Large intestine (tissue), 3 donors: ENCODE results near the gene CTNNBL1. TPM values are rescaled to one million over a fixed set of nuclear protein-coding genes. Genes with fewer than 3 reads are reported as not detected.

Experiments used
- DNase-seq, 2 donors: peaks; one replicate each; pipeline versions ENCODE4 v3.0.0 to v3.0.0-alpha.2; 2013
- H3K27ac ChIP-seq: one replicate; pipeline ENCODE4 v1.5.1; 2013; ENCODE audit warnings: low read length
- H3K27me3 ChIP-seq: 2 replicates; pipeline ENCODE4 v1.6.1; 2013; ENCODE audit warnings: low read length; ENCODE audit not compliant: control insufficient read depth, insufficient read depth
- H3K36me3 ChIP-seq: 2 replicates; pipeline ENCODE4 v1.6.1; 2013; ENCODE audit warnings: low read length; ENCODE audit not compliant: control insufficient read depth, insufficient read depth
- H3K4me1 ChIP-seq: one replicate; pipeline ENCODE4 v1.6.1; 2013; ENCODE audit warnings: low read length; ENCODE audit not compliant: control insufficient read depth, insufficient read depth
- H3K4me3 ChIP-seq: one replicate; pipeline ENCODE4 v1.5.1; 2013; ENCODE audit warnings: low read length
- H3K9me3 ChIP-seq: one replicate; pipeline ENCODE4 v1.6.1; 2013; ENCODE audit warnings: mild to moderate bottlenecking, low read depth, low read length, moderate library complexity; ENCODE audit not compliant: control insufficient read depth
- WGBS: methylation state at CpG from one replicate; pipeline ENCODE4 v1.1.5; 2013; ENCODE audit warnings: low lambda C conversion rate; ENCODE audit not compliant: insufficient coverage; 5-methylcytosine and 5-hydroxymethylcytosine counted together
- polyA plus RNA-seq: library from polyadenylated mRNA; unstranded; fragments of 120-200 nt; gene quantifications from one replicate; pipeline ENCODE4 v1.2.1, GENCODE V29; 2013

CTNNBL1 gene
- polyA plus RNA-seq, 1 donor, result 40.1 TPM

DNA sequence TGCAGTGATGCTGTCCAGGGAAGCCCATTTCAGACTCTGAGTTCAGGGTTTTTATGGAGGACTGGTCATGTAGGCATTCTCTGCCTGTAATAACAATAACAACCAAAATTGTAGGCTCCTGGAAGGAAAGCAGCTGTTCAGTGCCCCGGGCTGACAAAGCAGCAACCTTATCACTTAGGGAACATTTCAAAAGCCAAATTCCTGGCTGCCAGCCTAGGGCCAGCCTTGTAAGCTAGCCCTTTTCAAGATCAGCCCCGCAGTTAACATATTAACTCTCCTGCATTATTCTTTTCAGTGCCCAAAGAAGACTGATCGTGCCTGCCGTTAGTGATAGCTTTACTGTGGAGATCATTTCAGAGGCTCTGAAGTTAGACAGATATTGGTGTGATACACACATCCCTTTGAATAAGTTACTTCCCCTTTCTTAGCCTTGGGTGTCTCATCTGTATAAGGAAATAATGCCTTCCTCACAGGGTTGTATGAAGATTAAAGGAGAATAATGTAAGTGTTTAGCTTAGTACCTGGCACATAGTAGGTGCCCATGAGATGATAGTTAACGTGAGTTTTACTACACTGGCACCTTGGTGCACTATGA lies 44.1 kb downstream of the CTNNBL1 start:
- no peaks in the 10 kb centered on the region for H3K27me3 ChIP-seq
- H3K27ac ChIP-seq, result no peak overlapping the region
- H3K4me1 ChIP-seq, result no peaks in the 10 kb centered on the region
- DNase-seq, result no peak
- peaks cover 26% of the 10 kb centered on the region for H3K36me3 ChIP-seq
- H3K4me3 ChIP-seq, result no peak overlapping the region
- no peaks in the 10 kb centered on the region for H3K9me3 ChIP-seq
- WGBS, result 100% methylated on average over 2 of the region's 5 CpGs

- H3K4me1 ChIP-seq, result no peaks in the 10 kb centered on the region
- no peak overlapping the region for H3K27ac ChIP-seq
- no peaks in the 10 kb centered on the region for H3K9me3 ChIP-seq
- H3K27me3 ChIP-seq, result no peaks in the 10 kb centered on the region
- DNase-seq, result no peak
- H3K36me3 ChIP-seq, result peaks cover 22% of the 10 kb centered on the region
- no CpG with 5 or more reads among the region's 3 CpGs for WGBS
- H3K4me3 ChIP-seq, result no peak overlapping the region
Measured at GRCh38 chr20:37741055-37741454, 47.2 kb downstream of the CTNNBL1 start.

- Histone ChIP-seq H3K27me3 (no peaks in the 10 kb centered on the region), H3K4me1 (no peaks in the 10 kb centered on the region), H3K36me3 (peaks cover 26% of the 10 kb centered on the region), H3K4me3 (no peak overlapping the region), H3K9me3 (no peaks in the 10 kb centered on the region), H3K27ac (no peak overlapping the region)
- DNase-seq, result no peak
- WGBS, result no CpG with 5 or more reads among the region's 1 CpG
Measured at GRCh38 chr20:37741570-37741969, 47.7 kb downstream of the CTNNBL1 start.

DNA sequence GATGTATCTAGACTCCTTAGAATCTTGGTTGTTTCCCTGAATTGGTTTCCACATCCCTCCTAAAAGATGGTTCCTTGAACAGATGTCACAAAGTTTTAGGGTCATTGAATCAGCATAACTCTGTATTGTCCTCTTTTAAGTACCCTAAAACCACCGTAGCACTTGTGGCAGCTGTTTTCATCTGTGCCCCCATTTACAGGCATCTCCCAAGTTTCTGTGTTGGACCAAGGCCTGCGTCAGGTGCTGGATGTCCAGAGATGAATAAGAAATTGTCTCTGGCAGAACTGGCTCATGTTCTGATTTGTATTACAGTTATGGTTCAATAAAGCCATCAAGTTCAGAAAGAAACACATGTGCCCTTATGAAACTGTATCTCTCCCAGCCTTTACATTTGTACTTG lies 48.3 kb downstream of the CTNNBL1 start:
- Histone ChIP-seq H3K27ac (no peak overlapping the region), H3K4me3 (no peak overlapping the region), H3K36me3 (peaks cover 31% of the 10 kb centered on the region), H3K9me3 (no peaks in the 10 kb centered on the region), H3K4me1 (no peaks in the 10 kb centered on the region), H3K27me3 (no peaks in the 10 kb centered on the region)
- no peak for DNase-seq
- WGBS, result 100% methylated on average over 1 of the region's 2 CpGs

DNA sequence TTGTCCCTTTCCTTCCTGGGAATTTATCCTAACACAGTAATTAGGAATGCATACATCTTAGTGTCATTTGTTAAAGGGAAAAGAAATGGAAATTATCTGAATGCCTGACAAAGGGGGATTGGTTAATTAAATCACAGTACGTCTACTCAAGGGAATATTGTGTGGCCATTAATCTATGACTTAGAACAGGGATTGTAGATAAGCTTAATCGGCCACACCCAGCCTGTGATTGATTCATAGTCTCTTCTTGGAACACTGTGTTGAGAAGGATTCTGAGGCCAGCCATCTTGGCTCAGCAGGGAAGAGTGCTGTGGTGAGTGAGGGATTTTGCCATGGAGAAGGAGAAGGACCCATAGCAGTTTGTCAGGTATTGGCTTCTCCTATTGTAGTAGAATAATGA lies 50.5 kb downstream of the CTNNBL1 start:
- WGBS, result no CpG with 5 or more reads among the region's 2 CpGs
- no peak for DNase-seq

DNA sequence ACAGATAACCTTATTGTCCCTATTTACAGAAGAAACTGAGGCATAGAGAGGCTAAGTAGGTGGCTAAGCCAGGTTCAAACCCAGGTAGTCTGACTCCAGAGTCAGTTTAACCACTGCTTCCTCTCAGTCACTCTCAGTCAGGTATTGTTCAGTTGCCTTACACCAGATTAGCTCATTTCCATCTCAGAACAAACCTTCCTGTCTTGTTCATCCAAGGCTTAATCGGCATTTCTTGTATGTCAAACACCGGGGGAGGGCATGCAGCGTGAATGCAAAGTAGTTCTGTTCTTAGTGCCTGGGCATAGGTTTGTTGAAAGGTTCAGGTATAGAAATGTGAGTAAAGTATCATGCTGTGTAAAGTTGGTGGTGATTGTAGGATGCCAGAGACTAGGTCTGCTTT lies 51.7 kb downstream of the CTNNBL1 start:
- no peak overlapping the region for H3K4me3 ChIP-seq
- peaks cover 34% of the 10 kb centered on the region for H3K36me3 ChIP-seq
- H3K4me1 ChIP-seq, result no peaks in the 10 kb centered on the region
- DNase-seq, result no peak
- 100% methylated on average over 1 of the region's 3 CpGs for WGBS
- H3K27ac ChIP-seq, result no peak overlapping the region
- no peaks in the 10 kb centered on the region for H3K27me3 ChIP-seq
- H3K9me3 ChIP-seq, result no peaks in the 10 kb centered on the region

More for the DNA sequence above, 50.5 kb downstream of the CTNNBL1 start:
- Histone ChIP-seq H3K4me3 (no peak overlapping the region), H3K36me3 (peaks cover 31% of the 10 kb centered on the region), H3K9me3 (no peaks in the 10 kb centered on the region), H3K27ac (no peak overlapping the region), H3K27me3 (no peaks in the 10 kb centered on the region), H3K4me1 (no peaks in the 10 kb centered on the region)

DNA sequence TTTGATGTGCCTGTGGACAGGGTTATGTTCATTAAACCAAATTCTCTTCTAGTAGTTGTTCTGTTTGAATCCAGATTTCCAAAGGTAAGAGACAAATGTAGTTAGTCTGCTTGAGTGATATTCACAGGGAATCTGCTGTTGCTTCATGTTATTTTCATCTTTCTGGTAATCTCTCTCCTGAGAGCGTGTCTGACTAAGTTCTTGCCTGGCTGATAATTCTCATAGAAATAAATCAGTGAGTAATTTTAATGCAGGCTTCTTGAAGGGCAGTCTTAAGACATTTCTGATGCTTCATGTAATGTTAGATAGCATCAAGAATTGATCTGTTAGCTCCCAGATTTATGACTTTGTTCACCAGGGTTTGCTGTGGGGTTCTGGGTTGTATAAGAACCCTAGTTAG lies 54.2 kb downstream of the CTNNBL1 start:
- H3K36me3 ChIP-seq, result peaks cover 38% of the 10 kb centered on the region
- H3K4me3 ChIP-seq, result no peak overlapping the region
- H3K27ac ChIP-seq, result no peak overlapping the region
- no peaks in the 10 kb centered on the region for H3K9me3 ChIP-seq
- H3K27me3 ChIP-seq, result no peaks in the 10 kb centered on the region
- no peak for DNase-seq
- H3K4me1 ChIP-seq, result no peaks in the 10 kb centered on the region
- WGBS, result no CpG with 5 or more reads among the region's 1 CpG

DNA sequence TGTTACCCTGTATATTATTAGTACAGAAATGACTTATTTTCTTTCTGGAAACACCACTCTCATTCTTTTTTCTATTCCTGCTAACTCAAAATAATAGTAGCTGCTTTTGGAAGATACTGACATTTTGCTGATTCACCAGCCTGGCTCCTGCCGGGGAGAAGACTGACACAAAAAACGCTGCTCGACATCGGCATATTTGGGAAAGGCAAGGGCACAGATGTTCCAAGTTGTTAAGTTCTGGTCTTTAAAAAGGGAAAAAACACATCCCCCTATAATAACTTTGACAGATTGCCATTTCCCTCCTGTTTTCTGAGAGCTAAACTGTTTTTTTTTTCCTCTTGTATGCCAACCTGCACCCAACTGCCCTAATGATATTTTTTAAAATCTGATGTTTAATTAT lies 55.4 kb downstream of the CTNNBL1 start:
- peaks cover 38% of the 10 kb centered on the region for H3K36me3 ChIP-seq
- H3K27me3 ChIP-seq, result no peaks in the 10 kb centered on the region
- no peak overlapping the region for H3K27ac ChIP-seq
- no peak overlapping the region for H3K4me3 ChIP-seq
- WGBS, result no CpG with 5 or more reads among the region's 4 CpGs
- no peaks in the 10 kb centered on the region for H3K9me3 ChIP-seq
- no peak for DNase-seq
- H3K4me1 ChIP-seq, result no peaks in the 10 kb centered on the region

- Histone ChIP-seq H3K27ac (no peak overlapping the region), H3K9me3 (no peaks in the 10 kb centered on the region), H3K4me3 (no peak overlapping the region), H3K27me3 (no peaks in the 10 kb centered on the region), H3K4me1 (no peaks in the 10 kb centered on the region), H3K36me3 (peaks cover 38% of the 10 kb centered on the region)
- WGBS, result no CpG with 5 or more reads among the region's 8 CpGs
- no peak for DNase-seq
Measured at GRCh38 chr20:37749620-37750403, 56.0 kb downstream of the CTNNBL1 start.

GRCh38 chr20:37755665-37756064 lies 61.8 kb downstream of the CTNNBL1 start:
- no peaks in the 10 kb centered on the region for H3K4me1 ChIP-seq

GRCh38 chr20:37756234-37756633 lies 62.4 kb downstream of the CTNNBL1 start:
- Histone ChIP-seq H3K4me3 (no peak overlapping the region), H3K36me3 (peaks cover 30% of the 10 kb centered on the region), H3K27ac (no peak overlapping the region), H3K4me1 (no peaks in the 10 kb centered on the region), H3K9me3 (no peaks in the 10 kb centered on the region), H3K27me3 (no peaks in the 10 kb centered on the region)
- WGBS, result no CpG with 5 or more reads among the region's 2 CpGs
- DNase-seq, result no peak

More at GRCh38 chr20:37755665-37756064, 61.8 kb downstream of the CTNNBL1 start:
- WGBS, result 57% methylated on average over 3 of the region's 3 CpGs
- Histone ChIP-seq H3K27ac (no peak overlapping the region), H3K36me3 (peaks cover 27% of the 10 kb centered on the region), H3K9me3 (no peaks in the 10 kb centered on the region), H3K27me3 (no peaks in the 10 kb centered on the region), H3K4me3 (no peak overlapping the region)
- DNase-seq, result no peak
